ENCODE measurements around the gene FGD3.
A peak's percentile ranks its signal among the peaks of the same experiment; 100 is the strongest.

Gene FGD3

DNA sequence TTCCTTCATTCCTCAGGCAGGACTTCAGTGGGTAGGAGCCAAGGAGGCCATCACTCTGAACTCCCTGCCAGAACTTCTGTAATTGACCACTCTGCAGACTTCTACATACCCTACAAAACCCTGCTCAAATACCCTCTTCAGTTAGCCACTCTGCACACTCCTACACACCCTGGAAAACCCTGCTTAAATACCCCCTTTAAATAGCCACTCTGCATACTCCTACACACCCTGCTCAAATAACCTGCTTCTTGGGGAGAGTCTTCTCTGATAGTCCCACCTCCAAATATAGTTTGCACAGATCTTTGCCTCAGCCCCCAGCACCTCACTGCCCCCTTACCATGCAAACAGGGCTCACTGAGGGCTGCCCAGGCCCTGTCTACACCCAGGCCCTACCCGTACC, 130.0 kb downstream of the FGD3 start:
- DNase-seq (ENCODE audit: low spot score), result no peak

DNA sequence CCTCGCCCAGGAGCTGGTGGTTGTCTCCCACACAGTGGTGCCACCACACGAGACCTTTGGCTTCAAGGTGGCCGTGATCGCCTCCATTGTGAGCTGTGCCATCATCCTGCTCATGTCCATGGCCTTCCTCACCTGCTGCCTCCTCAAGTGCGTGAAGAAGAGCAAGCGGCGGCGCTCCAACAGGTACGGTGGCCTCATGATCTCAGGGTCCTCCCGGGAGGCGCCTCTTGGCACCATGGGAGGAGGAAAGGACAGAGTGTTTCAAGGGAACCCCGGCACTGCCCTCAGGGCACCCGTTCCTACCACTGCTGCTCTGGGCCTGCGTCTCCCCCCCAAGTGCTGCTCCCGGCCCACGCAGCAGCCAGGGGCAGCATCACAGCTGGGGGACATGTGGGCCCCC, 130.5 kb downstream of the FGD3 start:
- DNase-seq (ENCODE audit: low spot score), result no peak

- DNase-seq (ENCODE audit: low spot score), result no peak
Measured at GRCh38 chr9:93079371-93079770, 132.0 kb downstream of the FGD3 start.

GRCh38 chr9:93080406-93080805, 133.1 kb downstream of the FGD3 start:
- DNase-seq (ENCODE audit: low spot score), result no peak

DNA sequence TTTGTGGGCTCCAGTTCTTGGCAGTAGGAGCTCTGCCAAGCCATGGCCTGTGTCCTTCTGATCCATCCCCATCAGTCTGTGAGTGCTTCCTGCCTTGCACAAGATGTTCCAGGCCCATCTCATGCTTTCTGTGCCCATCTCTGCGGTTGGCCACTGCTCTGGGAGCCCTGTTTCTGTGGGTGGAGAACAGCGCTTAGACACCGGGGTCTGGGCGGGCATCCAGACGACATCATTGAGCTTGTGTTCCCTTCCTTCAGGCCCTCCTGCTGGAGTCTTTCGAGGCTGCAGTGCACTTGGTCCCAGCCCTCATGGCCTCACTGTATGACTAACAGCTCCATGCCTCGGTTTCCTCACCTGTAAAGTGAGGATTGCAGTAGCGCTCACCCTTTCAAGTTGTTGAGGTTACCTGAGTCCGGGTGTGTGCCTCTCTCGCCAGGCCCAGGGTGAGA, 133.8 kb downstream of the FGD3 start:
- no peak for DNase-seq (ENCODE audit: low spot score)

DNA sequence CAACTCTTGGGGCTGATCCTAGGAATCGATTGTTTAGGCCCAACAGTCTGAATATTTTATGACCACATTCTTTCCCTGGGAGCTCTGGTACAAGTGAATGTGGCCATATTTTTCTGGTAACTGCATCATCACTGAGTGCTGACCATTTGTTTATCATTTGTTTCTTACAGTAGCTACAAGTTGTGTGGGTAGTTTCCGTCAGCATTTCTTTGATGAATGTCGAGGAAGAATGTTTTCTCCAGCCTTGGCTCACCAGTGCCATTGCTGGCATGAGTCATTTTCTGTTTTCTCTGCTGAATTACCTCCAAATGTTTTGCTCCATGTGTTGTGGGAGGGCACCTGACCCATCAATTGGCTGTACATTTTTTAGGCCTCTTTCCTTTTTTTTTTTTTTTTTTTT, 134.6 kb downstream of the FGD3 start:
- peak; percentile 62 for DNase-seq (ENCODE audit: low spot score)

DNA sequence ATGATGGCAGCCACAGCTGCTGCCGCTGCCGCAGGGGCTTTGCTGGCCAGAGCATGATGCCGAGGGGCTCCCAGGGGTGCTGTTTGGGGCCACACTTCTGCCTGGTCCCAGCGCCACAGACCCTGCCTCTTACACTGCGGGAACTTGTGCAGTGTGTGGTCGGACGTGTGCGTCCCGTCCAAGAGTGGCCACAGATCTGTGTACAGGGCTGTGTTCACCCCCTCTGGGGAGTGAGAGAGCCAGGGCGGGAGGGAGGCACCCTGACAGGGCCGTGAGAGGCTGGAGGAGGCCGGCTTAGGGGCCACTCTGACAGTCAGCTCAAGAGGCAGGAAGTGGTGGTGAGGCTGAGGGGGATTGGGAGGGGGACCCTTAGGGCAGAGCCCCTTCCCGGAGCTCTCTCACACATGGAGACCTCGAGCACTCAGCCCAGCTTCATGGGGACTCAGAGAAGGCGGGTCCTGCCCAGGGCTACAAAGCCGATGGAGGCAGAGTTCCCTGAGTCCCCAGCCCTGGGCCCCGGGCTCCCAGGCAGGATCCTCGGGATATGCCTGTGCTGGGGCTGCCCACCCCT, 135.6 kb downstream of the FGD3 start:
- no peak for DNase-seq (ENCODE audit: low spot score)

- DNase-seq (ENCODE audit: low spot score), result no peak
Measured at GRCh38 chr9:93083592-93084470, 136.5 kb downstream of the FGD3 start.

GRCh38 chr9:93084471-93084881, 137.2 kb downstream of the FGD3 start:
- DNase-seq (ENCODE audit: low spot score), result no peak

GRCh38 chr9:93085676-93086075, 138.4 kb downstream of the FGD3 start:
- no peak for DNase-seq (ENCODE audit: low spot score)

Measured in AG08396 (cell line).